GM21529 (cell line): ENCODE data around the gene COL13A1.

ENCODE experiments used
- ATAC-seq: cut with Tn5 transposase; IDR thresholded peaks from one replicate; pipeline ENCODE4 v1.9.1; 2021; ENCODE audit not compliant: unreplicated experiment

The COL13A1 gene

DNA sequence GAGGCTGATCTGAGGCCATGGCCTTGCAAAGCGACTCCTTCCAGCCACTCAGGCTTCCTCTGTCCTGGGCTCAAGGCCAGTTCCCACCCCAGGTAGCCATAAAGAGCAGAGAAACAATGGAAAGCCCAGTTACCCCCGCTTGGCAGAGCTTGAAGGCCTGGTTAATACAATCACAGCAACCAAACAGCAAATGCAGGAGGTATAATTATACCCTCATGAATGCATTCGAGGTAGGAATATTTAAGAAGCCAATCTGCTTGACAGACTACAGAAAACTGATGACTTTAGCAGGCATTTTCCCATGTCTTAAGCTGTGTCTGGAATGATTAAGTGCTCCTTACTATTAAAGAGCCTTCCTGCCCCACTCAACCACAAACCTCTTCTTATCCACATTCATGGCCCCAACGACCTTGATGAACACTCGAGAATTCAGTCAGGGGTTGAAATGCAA lies 136.9 kb downstream of the COL13A1 start:
- ATAC-seq = no peak

DNA sequence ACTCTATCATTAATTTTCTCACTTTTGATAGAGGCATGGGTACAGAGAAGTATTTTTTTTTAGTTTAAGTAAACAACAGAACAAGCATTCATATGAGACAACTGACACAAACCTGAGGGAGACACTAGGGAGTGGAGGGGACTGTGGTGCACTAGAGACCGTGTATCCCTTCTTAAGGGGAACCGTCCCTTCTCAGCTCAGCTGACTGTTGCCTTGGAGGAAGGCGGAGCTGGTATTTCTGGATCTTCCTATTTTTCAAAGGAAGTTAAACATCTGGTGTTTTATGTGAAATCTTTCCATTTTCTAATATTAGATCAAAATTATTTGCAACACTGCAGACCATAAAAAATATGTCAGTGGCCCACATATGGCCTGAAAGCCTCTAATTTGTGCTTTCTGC lies 137.4 kb downstream of the COL13A1 start:
- no peak for ATAC-seq

DNA sequence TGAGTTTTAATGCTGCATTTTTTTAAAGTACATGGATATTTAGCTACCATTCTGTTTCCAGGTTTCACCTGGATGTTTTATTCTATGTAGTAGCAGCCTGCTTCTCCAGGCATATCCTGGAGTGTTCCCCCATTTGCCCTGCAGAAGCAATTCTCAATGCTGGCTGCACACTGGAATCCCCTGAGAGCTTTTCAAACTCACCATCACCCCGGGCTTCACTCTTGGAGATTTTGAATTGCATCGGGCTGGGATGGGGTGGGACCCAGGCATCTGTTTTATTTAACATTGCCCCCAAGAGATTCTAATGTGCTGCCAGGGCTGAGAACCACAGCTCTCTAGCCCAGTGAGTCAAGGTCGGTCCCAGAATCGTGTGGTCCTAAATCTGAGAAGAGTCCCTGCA lies 137.8 kb downstream of the COL13A1 start:
- ATAC-seq = no peak

DNA sequence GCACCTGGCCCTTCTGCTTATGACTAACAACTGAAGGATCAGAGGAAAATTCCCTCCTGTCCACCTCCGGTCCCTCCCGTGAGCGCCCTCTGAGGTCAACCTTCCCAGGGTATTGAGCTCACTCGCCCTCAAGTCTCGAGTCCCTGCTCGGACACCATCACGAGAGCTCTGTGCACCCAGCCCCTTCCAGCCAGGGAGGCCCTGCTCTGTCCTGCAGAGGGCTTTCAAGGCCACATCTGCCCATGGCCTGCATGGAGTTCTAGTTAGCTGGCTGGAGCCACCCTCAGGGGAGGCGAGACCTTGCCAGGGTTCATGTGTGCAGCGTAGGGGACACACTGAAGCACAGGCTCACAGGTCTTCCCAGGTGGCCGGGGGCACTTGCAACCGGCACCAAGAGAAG lies 140.0 kb downstream of the COL13A1 start:
- ATAC-seq = no peak

DNA sequence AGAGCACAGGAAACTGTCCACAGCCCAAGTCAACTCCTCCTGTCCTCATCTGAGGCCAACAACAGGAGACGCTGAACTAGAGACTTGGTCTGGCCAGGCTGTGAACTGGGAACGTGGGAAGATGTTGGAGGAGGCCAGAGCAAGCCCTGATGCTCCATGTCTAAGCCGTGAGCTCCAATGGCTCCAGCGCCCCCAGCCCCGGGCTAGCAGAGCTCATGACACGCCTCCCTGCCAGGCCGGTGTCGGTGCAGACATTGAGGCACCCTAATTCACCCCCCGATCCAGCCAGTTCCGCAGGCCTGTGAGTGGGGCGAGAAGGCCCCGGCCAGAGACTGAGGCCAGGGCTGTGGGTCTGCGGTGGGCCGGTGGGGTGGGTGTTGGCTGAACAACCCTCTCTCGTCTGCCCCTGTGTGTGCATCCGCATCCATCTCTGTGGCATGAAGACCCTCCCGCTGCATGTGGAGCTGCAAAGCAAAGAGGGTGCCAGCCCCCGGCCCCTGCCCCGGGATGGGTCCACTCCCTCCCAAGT lies 141.7 kb downstream of the COL13A1 start:
- no peak for ATAC-seq

DNA sequence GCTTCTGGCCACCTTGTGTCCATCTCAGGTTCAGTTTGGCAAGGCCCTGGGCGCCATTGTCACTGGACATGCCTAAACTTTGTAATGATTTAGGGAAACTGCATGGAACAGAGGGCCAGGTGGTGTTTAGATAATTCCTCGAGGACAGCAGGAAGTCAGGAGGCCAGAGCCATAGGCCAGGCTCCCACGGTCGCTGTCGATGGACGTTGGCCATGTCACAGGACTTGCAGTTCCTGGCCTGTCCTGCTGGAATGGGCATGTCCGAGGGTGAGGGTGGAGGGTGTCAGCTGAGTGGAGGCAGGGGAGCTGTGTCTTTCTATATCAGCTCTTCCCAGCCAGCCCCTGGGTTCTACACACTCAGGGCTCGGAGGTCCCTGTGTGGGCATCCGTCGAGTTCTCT lies 143.1 kb downstream of the COL13A1 start:
- ATAC-seq = no peak

DNA sequence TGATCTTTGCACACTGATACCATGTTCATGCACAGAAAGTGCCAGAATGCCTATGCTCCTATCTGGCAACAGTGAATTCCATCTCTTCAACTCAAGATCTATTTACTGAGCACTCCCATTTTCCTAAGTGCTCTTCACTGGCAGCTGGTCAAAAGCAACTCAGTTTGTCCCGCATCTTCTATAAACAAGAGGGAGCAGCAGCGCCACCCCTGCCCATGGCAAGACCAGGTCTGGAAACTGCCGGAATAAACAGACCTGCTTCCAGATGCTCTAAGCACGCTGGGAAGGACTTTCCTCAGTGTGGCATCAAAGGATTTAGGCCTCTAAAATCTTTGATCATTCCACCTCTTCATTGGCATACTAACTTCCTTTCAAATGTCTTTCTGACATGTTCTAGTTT lies 146.6 kb downstream of the COL13A1 start:
- ATAC-seq = no peak

DNA sequence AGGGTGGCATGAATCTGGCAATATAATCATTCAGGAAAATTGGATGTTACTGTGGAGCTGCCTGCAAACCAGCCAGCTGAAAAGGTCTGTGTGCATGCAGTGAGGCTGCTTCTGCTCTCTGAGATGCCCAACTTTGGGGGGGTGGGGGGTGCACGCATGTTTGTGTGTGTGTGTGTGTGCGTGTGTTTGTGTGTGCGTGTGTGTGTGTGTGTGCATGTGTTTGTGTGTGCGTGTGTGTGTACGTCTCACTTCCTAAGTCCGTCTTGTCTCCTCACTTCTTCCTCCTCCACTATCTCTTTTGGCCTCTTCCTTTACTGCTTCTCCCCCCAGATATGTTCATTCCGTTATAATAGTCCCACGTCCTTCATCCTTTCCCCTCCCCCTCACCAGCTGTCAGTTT lies 148.1 kb downstream of the COL13A1 start:
- ATAC-seq = no peak

DNA sequence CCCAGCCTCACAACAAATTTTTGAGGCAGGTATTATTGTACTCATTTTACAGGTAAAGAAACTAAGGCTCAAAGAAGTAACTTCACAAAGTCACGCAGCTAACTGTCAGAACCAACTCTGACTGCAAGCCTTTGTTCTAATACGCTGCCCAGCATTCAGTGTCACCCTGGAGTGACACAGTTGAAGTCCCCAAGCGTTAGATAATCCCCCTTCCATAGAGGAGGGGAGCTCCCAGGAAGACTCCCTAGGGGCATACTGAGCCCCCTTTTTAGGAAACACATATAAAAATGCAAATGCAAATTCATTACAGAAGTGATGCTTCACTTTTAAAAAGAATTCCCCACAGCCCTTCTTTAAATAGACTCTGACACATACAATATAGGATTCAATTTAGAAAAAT lies 150.0 kb downstream of the COL13A1 start:
- ATAC-seq = no peak

DNA sequence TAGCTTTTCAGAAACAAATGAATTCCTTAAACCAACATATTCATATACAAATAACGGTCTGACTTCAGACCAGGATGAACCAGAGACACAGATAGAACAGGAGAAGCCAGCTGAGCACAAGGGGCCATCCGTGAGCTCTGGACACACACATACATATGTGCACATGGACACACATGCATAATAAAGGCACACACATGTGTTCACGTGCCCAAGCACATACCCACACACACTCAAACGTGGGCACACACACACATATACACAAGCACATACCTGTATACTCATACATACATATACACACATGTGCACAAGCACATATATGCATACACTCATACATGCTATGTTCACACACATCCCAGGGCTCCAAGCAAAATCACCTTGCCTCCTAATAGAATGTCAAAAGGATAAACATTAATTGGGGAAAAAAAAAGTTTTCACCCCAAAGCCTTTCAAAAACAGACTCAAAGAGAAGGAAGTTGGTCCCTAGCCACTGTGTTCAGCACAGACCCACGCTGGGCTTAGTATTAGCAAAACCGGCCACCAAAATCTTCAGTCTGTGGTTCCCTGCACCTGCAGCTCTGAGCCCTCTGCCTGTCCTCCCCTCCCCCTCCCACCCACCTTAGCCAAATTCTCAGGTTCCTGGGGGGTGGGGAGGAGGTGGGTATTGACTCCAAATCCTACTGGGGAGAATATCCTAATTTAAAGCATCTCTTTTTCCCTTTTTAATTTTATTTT lies 150.5 kb downstream of the COL13A1 start:
- no peak for ATAC-seq

DNA sequence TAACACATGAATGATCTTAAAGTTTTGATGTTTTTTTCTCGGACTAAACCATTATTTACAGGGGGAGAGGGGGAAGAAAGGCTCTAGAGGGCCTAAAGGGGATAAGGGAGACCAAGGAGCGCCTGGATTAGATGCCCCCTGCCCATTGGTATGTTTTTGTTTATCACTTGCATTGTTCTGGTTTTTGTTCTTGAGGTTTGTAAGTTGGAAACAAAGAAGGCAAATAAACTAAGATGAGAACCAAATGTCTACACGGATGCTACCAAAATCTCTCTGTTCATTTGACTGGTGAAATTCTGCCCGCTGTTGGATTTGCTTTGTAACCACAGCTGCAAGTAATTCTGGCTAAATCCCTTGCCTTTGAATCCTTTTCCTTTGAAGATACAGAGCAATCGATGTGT lies 151.1 kb downstream of the COL13A1 start:
- no peak for ATAC-seq

DNA sequence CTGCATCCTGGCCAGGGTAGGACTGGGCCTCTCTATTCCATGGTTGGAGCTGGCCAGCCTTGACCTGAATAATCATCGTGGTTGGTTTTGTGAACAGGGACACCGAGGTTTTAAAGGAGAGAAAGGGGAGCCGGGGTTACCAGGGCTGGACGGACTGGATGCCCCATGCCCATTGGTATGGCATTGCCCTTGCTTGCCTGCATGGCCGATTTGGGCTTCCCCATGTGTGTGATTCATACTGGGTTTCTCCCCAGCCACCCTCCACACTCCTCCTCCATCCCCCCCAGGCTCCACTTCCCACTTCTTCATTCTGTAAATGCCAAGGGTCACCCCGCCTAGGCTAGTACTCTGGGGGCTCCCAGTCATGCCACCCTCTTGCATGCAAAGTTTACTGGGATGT lies 152.1 kb downstream of the COL13A1 start:
- ATAC-seq = peak; percentile 39

DNA sequence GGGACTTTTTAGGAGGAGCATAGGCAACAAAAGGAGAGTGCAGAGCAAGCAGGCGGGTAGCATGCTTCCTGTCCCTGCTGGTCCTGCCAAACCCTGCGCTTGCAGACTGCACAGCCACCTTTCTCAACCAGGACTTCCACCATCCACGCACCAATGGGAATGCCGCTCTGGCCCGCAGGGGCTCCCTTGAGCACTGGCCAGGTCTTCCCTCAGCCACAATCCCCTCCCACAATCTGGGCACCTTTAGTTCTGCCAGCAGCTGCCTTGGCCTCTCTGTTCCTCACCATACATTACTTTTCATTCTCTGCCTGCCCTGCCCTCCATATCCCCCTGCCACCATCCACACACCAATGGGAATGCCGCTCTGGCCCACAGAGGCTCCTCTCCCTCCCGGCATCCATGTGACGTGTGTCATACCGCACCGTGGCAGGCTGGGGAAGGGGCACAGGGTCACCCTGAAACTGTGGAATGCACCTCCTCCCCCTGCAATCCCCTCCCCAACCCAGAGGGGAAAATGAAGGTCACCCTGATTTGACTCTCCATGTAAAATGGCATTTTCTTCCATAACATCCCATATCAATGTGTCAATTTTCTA lies 153.6 kb downstream of the COL13A1 start:
- no peak for ATAC-seq

DNA sequence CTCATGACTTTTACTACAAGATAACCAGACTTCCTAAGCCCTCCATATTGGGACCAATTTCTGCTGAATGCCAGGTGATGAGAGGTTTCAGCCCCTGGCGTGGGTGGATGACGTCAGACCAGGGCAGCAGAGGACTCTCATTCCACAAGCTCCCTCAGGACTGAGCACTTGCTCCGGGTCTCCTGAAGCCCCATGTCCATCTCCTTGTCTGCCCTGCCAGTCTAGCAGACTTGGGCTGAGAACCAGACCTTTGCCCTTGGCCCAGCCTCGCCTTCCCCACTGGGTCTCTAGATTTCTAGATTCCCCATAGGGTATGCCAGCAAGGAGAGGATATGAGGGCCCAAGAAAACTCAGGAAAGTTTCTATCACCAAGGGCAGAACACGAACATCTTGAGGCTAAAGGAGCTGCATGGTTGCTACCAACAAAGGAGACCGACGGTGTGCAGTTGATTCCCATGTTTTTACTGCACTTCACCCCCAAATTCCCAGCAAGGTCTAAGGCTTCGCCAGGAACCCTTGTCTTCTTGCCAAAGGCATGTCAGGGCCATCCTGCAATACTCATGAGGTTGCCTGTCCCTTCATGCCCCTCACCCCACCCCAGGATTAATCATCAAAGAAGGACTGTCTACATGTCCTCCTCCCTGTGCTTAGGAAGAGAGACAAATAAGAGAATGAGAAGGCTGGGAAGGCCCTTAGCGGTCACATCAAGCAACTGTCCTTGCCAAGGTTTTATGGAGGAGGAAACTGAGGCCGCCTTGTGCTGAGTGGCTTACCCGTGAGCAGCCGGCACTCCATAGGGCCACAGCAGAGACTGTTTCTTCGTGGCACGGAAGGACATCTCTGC lies 154.4 kb downstream of the COL13A1 start:
- ATAC-seq = no peak

DNA sequence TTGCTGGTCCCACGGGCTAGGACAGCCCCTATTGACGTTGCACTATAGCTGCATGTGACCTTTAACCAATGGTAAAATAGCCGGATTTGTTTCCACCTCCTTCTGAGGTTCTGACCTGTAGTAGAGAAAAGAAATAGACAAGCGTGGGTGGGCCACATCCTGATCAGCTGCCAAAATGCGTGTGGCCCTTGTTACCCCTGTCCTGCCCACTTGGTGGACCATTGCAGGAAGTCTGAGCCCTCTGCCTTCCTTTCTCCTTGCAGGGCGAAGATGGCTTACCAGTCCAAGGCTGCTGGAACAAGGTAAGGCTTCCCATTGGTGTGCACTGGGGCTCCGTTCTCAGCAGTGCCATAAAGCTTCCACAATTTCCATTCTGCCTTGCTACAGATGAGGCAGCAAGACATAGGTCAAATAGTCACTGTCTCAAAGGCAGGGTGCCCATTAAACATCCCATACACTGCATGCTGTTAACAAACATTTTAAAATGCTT lies 155.1 kb downstream of the COL13A1 start:
- no peak for ATAC-seq

DNA sequence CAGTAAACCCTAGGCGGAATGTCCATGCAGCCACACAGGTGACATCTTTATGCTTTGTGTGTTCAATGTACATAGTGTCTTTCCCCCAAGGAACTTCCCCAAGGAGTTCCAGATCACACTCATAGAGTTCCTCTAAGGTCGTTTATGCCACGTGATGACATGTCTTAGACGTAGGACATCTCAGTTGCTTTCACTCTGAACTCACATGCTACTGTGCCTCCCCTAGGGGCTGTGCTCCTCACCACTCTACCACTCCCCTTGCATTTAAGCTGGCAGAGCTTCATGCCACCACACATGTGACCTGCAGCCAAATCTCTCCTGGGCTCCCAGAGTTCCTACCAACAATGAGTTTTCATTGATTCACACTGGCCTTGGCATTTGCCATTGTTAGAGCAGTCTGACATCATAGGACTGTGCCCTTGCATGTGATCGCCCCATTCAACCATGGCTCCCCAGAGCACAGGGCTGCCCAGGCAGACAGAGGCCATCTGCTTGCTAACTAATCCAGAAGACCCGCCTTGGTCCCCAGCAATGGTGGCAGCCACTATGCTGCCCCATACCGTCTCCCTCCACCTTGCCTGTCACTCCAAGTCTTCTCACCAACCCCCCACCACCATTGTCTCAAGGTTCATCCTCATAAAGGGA lies 155.7 kb downstream of the COL13A1 start:
- no peak for ATAC-seq

DNA sequence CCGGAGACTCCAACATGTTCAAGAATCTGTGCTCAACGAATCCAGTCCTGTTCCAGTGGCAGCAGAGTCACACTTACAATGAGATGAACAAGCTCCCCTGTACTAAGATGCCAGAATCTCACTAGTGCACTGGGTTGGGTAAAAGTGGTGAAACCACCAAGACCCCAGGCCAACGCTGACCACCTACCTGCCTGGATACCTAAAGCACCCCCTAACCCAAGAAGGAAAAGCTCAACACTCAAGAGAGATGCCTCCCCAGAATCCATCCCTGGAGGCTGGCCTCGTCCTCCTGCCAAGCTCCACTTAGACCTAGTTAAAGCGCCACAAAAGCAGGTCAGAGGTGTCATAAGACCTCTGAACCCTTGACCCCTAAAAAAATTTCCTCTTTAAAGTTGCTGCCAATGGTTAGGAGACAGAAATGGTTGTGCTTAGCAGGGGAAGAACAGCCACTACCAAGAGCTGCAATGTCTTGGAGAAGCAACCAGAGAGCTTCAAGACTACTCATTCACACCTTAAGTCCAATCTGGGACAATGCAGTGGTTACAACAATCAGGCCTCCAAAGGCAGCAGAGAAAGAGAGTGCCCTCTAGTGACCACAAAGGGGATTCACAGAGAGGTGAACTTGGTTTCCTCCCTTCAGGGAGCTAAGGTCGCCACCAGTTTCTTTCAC lies 156.3 kb downstream of the COL13A1 start:
- ATAC-seq = no peak

DNA sequence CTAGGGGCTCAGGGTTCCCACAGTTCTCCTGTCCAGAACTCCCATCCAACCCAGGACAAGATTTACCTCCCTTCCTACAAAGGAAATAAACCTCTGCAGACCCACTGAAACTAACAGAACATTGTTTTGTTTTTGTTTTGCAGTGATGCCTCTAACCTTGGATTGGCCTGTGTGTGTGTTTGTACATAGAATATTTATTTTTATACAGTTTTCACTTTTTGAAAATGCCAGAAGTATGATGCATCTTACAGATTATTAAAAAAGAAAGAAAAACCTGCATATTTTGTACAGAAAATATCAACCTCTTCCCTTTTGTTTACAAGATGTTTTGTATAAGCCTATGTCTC lies 156.8 kb downstream of the COL13A1 start:
- no peak for ATAC-seq

DNA sequence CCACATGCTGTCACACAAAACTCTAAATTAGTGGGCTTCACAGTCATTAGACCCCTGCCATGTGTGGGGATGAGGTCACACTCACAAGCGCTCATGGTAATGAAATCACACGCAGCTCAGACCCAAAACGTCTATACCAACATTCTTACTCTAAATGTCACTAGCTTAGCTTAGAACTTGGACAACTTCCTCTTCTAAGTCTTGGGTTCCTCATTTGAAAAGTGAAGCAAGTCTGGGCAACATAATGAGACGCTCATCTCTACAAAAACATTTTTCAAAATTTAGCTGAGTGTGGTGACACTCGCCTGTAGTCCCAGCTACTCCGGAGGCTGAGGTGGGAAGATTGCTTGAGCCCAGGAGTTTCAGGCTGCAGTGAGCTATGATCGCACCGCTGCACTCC lies 158.2 kb downstream of the COL13A1 start:
- ATAC-seq = no peak

DNA sequence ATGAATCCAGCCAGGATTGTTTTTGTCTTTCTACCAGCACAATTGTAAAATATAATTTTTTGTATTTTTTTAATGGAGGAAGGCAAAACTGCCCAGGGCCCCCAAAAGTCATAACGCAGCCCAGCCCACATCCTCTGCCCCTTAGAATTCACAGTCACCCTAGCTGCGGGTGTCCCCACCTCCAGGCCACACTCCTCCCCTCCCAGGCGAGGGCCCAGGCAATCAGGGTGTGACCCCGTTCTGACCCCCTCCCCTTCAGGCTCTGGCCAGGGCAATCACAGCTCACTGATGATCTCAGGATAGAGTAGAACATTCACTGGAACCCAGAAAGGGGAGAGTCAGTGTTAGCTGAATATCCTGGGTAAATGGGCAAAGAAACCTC lies 158.9 kb downstream of the COL13A1 start:
- no peak for ATAC-seq
